NCI-H446 treated with DMSO at 0.1 percent for 48 hours (cell line): ENCODE measurements around the gene ZBED4.

Experiments
- DNase-seq: peaks from one replicate; lab custom pipeline; 2025; lab: John Stamatoyannopoulos, UW

The ZBED4 gene

DNA sequence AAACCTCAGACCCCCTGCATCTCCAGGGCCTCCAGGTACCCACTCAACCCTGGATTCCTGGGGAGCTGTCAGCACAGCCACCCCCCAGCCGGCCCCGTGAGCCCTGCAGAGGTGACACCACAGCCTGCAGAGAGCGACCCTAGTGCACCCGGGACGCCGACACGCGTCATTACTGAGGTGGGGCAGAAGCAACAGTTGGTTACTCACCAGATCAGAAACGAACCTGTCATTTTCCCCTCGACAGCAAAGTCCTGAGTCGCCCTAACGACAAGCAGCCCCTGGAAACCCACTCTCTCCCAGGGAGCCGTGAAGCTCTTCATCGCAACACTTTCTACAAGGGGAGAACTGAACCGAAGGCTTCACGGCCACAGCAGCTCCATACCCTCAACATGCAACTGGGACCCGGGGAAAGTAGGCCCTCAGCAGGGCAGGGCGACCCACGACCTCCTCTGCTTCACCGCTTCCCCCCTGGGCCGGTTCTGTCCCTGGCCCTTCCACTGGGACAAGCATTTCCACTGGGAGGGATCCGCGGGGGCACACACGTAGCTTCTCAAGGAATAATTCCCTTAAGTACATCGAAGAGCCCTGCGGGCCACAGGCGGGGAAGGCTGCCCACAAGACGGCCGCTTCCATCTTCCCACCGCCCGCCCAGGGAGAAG, 27.6 kb upstream of the ZBED4 start:
- no peak for DNase-seq

DNA sequence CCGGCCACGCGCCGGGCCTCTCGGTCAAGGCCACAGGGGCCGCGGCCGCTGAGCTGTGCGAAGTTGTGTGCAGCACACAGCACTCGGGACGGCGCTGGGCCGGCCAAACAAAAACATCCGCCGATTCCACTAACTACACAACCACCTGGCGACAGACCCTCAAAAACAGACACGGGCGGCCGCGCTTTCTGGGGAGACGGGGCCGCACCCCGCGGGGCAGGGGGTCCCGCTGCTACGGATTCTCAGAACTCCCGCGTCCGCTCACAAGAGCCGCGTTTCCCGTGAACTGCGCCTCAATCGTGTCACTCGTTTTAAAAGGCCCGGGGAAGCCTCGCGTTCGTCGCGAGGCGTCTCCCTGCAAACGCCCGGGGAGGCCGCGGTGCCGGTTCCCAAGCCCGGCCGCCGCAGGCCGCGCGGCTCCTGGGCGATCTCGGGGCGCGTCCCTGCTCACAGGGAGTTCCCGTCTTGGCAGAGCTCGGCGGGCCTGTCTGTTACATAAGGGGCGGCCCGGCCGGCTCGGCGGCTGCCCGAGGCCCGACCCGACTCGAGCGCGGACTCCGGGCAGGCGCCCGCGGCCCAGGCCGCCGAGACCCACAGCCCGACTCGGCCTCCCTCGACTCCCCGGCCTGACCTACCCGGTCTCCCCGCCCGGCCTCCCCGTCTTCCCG, 26.9 kb upstream of the ZBED4 start:
- no peak for DNase-seq

DNA sequence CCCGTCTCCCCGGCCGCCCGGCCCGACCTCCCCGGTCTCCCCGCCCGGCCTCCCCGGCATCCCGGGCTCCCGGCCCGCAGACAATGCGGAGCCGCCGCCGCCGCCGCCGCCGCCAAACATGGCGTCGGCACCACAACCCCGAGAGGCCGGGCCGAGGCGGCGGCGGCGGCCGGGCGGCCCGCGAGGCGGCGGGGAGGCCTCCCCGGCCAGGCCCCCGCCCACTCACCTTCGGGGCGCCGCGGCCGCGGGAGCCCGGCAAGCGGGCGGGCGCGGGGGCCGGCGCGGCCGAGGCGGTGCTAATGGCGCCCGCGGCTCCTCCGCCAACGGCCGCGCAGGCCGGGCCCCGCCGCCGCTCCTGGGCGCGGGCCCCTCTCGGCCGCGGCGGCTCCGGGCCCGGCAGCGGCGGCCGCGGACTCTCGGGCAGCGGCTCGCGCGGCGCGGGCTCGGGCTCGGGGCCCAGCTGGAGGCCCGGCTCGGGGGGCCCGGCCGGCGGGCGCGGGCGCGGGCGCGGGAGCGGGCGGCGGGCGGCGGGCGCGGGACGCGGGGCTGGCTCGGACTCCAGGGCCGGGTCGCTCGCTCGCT, 26.3 kb upstream of the ZBED4 start:
- no peak for DNase-seq

DNA sequence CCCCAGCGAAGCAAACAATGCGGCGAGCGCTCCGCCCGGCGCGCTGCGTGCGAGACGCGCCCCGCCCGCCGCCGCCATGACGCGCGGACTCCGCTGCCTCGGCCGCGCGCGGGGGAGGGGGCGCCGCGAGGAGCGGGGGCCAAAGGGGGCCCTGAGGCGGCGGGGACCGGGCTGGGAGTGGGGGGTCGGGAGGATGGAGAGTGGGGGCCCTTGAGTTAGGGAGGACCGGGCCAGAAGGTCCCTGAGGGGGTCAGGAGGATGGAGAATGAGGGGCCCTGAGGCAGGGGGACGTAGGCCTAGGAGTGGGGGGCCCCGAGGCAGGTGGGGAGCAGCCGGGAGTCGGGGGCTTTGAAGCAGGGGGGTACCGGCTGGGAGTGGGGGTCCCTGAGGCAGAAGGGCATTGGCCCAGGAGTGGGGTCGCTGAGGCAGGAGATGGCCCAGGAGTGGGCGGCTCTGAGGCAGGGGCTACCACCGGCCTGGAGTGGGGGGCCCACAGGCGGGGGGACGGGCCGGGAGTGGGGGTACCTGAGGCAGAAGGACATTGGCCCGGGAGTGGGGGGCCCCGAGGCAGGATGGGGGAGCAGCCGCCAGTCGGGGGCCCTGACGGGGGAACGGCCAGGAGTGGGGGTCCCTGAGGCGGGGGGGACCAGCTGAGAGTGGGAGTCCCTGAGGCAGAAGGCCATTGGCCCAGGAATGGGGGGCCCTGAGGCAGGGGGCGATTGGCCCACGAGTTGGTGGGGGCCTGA, 25.6 kb upstream of the ZBED4 start, which contains the start of gene BRD1:
Gene BRD1 (minus strand): TSS at position 21 of the 746 bp plus-strand sequence. CDS start 3,556 bp downstream, outside the sequence.
- no peak for DNase-seq

DNA sequence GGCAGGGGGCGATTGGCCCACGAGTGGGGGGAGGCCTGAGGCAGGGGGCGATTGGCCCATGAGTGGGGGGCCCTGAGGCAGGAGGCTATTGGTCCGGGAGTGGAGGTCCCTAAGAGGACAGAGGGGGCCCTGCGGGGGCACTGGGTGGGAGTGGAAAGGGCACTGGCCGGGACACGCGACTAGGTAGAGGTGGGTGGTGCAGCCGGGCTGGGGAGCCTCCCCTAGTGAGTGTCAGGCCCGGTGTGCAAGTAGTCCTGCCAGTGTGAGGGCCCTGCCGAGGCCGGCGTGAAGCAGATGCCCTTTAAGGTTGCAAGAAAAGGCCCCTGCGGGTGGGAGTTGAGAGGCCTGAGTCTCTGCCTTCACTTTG, 25.1 kb upstream of the ZBED4 start:
- no peak for DNase-seq

DNA sequence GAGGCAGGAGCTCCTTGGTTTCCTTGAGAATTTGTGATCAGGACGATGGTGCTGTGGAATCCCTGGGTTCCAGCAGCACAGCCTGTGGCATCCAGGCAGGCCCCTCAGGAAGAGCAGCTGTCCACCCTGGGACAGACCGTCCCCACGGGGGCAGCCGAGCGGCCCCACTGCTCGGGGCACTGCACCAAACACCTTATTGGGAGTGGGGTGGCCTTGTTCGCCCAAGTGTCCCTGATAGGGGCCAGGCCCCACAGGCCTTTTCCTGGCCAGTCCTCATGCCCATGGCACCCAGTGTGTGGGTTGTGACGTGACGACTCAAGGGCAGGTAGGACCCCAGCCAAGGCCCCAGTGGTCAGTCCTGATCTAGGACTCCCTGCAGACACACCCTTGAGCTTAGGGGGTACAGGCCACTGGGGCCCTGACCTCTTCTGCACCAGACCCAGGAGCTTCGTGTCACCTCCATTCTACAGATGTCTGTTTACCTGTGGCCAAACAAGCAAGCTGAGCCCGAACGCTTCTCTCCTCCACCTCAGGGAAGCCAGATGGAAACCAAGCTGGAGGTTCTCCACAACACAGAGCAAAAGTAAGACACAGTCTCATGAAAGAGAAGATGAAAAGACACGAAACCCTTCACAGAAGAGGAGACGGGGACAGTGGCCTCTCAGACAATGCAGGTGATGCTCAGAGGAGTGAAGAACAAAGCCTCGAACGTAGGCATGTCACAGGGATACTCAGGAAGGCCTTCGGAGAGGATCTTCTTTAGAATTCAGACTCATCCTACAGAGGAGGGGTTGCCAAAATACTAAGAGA, 24.4 kb upstream of the ZBED4 start:
- no peak for DNase-seq

DNA sequence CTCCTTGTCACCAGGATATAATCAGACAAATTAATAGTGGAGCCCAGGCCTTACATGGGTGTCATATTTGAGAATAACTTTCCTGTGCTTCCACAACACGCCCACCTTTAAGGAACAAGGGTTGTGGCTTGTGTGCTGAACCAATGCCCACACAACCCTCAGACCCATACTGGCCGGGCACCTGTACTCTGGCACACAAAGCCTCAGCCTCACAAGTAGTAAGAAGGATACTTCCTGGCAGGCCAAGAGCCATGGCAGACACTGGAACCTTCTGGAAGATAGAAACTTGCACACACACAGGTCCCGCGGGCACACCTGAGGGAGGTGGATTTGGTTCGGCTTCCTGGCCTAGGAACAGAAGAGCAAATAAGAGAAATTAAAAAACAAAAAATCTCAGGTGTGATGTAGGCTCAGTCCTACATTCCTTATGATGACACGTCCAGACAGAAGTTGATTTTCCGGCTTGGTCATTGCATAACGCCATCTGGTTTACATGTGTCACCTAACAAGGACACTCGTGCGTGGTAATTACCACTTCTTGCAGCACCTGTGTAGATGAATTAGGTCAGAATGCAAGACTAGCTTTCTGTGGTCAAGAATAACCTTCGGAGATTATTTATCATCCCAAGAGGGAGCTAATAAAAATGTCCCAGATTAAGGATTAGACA, 20.2 kb upstream of the ZBED4 start:
- no peak for DNase-seq

DNA sequence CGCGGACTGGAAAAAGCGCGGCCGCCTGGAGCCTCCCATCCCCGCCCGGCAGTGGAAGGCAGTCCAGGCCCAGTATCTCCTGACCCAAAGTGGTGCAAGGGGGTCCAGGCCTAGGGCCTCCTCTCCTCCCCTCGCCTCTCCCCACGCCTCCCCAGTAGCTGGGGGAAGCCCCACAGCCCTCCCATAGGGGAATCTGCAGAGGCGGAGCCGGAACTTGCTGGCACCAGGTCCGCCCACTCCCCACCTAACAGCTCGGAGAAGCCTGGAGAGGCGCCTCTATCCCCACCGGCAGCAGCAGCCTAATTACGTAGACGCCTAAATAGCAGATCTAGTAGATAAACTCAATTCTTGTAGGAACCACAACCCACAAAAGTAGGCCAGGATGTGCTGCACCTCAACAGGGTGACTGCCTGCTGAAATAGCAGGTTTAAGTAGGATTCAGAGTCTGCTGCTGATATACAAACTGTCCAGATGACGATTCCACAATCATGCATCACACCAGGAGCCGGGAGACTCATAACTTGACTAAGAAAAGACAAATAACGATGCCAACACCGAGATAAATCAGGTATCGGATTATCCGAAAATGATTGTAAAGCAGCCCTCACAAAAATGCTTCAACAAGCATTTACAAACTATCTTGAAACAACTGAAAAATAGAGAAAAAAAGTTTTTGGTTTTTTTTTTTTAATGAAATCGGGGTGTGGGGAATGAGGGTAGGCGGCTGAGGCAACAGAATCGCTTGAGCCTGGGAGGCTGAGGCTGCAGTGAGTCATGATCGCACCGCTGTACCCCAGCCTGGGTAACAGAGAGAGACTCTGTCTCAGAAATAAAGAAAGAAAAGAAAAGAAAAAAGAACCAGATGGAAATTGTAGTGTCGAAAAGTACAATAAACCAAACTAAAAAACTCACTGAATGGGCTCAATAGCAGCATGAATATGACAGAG, 14.6 kb upstream of the ZBED4 start:
- no peak for DNase-seq

DNA sequence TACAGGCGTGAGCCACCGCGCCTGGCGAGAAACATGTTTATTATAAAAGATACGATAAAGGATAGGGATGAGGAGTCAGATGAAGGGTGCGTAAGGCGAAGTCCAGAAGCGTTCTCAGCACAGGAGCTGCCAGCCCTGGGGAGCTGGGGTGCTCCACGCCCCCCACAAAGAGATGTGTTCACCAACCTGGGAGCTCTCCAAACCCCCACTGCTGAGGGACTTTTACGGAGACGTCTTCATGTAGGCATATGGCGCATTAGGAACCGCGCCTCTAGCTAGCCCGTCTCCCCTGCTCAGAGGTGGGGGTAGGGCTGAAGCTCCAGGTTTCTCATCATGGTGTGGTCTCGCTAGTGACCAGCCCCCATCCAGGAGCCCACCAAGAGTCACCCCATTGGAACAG, 8.4 kb upstream of the ZBED4 start:
- DNase-seq: no peak

DNA sequence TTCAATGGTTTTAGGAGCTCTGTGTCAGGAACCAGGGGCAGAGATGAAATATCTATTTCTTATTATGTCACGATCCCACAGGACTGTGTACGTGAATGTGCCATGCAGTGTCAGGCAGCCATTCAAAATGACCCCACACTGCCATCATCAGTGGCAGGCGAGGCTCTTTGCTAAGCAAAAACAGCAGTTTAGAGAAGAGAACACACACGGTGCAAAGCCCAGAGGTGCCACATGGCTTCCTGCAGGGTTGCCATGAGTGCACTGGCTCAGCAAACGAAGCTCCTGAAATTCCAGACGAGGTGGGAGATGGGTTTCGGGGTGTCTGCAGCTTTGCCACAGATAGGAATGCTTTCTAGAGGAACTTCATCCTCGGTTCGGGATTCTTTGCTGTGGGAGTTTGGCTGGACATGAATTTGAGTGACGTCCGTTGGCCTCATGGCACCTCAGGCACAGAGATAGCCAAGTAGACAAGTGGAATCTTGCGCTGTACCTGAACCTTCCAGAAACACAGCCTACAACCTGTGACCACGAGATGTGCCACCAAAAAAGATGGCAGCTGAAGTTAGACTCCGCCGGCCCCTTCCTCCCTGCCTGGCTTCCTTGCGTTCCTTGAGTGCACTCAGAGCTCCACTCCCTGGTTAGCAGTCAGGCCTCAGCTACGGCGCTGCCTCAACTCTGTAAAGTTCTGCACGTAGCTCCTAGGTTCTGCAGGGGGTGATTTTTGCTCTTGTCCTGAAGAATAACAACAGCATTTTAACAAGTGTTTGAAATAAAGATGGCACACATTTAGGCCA, 7.8 kb upstream of the ZBED4 start:
- no peak for DNase-seq

DNA sequence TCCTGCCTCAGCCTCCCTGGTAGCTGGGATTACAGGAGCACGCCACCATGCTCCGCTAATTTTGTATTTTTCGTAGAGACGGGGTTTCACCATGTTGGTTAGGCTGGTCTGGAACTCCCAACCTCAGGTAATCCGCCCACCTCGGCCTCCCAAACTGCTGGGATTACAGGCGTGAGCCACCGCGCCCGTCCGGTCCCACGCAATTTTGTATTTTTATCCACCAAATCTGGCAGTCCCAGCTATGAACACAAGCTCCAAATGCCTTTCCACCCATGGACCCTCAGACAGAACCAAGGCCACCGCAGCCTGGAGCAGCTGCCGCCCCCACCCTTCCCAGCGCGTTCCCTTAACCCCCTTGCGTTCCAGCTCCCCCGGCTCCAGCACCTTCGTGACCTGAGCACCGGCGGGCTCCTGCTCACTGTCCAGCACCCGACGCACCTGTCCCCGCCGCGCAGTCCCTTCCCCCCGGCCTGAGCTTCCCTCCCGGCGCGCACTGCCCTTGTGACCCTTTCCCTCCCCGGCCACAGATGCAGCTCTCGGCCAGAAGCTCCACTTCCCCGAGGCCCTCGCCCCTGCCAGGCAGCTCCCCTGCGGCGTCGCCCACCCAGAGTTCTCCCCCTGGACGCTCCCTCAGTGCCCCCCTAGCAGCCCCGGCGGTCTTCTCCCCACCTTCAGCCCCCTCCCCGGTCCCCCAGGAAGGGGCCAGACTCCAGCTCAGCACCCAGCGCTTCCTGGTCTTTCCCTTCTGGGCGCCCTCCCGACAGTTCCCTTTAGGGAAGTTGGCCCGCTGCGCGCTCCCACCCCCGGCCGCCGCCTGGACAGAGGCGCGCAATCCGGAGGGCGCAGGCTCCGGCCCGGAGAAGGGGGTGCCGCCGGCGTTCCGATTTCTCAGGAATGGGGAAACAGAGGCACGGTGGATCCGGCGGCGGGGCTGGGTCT, 5.6 kb upstream of the ZBED4 start:
- no peak for DNase-seq

DNA sequence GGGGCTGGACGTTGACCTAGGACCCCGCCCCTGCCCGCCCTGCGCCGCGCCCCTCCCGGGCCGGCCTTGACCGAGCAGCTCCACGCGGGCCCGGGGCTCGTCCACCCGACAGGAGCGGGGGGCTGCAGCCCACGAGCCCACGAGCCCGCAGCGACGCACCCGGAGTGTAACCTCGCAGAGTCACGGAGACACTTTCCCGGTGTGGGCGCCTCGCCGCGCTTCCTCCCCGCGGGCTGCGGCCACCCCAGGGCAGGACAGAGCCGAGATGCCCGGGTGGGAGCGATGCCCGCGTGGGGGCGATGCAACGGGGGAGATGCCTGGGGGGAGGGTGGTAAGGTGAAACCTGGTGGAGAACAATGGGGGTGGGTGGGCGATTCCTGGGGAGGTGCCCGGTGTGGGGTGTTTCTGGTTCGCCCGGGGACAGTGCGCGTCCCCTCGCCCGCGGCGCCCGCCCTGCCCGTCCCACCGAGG, 4.9 kb upstream of the ZBED4 start:
- no peak for DNase-seq

DNA sequence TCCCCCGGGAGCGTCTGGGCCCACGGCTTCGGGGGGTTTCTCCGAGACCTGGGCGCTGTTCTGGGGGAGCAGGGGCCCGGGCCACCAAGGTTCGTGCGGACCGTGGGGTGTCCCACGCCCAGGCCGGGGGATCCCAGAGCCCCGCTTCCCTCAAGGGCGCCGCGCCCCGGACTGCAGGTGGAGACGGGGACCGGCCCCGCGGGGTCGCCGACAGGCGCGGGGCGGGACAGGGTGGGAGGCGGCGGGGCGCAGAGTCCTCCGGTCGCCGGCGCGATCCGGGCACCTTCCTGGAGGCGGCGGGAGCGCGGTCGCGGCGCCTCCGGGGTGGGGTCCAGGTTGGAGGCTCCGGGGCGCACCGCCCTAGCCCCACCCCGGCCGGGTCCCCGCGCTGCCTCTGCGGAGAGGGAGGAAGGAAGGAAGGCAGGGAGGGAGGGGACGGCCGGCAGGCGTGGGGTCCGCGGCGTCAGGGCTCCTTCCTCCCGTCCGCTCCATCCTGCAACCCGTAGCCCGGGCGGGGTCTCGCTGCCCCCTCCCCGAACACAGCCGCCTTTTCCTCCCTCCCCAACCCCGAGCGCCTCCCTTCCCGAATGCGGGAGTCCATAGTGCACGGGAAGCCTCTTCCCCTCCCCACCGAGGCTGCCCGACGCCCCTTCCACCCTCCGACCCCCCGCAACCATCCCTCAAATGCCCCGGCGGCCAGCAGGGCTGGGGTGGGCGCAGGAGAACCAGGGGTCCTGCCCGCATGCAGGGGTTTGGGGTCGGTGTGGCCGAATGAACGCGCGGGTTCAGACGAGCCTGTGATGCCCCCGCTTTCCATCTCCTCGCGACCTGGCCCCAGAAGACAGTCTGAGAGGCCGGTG, 4.3 kb upstream of the ZBED4 start:
- no peak for DNase-seq

DNA sequence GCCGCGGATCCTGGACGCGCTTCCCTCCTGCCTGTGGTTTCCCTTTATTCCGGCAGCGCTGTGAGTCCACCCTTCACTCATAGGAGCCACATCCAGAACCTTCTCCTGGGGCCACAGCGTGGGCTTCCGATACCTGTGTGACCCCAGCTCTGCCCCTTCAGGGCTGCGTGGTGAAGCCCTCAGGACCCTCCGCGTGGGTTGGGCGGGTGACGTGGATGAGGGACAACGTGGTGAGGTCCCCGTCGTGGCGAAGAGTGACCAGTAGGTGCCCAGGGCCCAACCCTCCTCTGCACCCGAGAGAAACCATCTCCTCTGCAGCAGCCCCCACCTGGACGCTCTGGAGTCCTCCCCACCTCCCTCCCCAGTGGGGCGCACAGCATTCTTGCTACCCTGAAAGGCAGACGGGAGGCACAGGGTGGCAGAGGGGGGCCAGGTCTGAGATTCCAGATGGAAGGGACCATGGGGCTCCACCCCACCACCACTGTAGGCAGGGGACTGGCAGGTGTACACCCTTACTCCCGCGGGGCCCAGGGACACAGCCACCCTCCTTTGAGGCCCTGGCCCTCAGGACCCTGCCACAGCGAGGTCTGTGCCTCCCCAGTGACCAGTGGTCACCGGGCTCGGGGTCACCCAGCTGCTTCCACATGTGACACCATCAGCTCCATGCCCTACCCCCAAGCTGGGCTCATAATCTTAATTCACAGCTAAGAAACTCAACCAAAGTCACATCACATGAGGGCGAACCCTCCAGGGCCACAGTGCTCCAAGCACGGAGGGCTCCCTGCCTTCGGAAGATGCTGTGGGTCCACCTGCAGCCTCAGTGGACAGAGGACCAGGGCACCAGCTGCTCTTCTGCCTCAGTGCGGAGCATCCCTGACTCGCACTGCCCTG, 3.4 kb upstream of the ZBED4 start:
- no peak for DNase-seq

DNA sequence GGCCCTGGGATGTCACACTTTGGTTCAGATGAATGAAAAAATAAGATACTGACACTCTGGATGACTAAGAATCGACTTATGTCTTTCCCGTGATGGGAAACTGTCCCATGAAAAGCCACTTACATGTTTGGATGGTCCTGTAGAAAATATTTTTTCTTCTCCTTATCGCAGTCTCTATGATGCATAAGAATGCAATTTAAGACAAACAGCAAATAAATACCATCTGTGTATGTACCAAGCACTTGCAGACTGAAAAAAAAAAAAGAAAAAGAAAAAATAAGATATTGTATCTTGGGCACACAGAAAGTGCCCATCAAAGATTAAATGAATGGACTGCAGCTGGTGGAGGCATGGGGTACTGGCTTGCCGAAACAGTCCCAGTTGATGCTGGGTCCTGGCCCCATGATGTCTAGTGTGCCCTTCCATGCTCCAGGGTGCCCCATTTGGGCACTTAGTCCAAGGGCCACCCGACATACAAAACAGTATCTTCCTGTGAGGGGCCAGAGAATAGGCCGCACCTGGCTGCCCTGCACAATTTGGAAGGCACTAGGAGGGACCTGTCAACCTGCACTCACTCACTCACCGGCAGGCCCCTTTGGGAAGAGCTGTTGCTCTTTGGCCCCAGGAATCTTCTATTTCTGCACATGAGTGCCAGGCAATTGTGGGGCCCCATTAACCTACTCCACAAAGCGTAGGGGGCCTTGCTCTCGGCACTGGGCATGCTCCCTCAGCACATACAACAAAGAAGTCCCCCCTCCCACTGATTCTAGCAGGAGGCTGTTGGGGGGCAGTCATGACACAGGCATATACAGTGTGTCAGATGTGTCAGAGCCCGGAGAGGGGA, 2.5 kb upstream of the ZBED4 start:
- no peak for DNase-seq
